Astrocyte of the spinal cord (primary cell): ENCODE results near the gene TTC9B.

ENCODE experiments used
- DNase-seq: peaks from one replicate; pipeline ENCODE4 v3.0.0; 2011; ENCODE audit warnings: low read depth, low spot score
- H3K4me3 ChIP-seq: 2 replicates; pipeline ENCODE4 v1.5.1; 2011; ENCODE audit warnings: low read depth, mild to moderate bottlenecking, low read length, moderate library complexity
- CTCF ChIP-seq: IDR thresholded peaks from 2 replicates; pipeline ENCODE4 v1.5.1; 2012; ENCODE audit warnings: low read depth, mild to moderate bottlenecking, low read length, inconsistent platforms
- in situ Hi-C: cut with HindIII; loops from 2 replicates; pipeline ENCODE4 v1.10.0; 2017; ENCODE audit warnings: low sequenced_read_pairs

The TTC9B gene

GRCh38 chr19:40239415-40240226 lies 21.4 kb upstream of the TTC9B start:
- no peak overlapping the region for H3K4me3 ChIP-seq
- in situ Hi-C loops = no loop called here
- TF ChIP-seq CTCF = no peak
- no peak for DNase-seq

- in situ Hi-C loops = no loop called here
- H3K4me3 ChIP-seq = no peak overlapping the region
- no peak for DNase-seq
- TF ChIP-seq CTCF = no peak
Measured at GRCh38 chr19:40238775-40239174, 20.6 kb upstream of the TTC9B start.

DNA sequence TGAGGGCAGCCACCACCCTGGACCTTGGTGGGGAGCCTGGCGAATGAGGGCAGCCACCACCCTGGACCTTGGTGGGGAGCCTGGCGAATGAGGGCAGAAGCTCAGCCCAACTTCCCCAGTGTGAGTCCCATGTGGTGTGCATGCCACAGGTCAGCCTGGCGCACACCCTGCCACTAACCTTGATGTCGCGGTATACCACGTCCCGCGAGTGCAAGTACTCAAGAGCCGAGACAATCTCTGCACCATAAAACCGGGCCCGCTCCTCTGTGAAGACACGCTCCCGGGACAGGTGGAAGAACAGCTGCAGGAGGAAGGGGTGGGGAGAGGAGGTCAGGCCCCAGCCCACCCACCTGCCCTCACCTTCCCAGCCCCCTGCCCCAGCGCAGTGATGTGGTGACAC lies 19.6 kb upstream of the TTC9B start:
- in situ Hi-C loops = no loop called here
- no peak overlapping the region for H3K4me3 ChIP-seq
- TF ChIP-seq CTCF = no peak
- no peak for DNase-seq

DNA sequence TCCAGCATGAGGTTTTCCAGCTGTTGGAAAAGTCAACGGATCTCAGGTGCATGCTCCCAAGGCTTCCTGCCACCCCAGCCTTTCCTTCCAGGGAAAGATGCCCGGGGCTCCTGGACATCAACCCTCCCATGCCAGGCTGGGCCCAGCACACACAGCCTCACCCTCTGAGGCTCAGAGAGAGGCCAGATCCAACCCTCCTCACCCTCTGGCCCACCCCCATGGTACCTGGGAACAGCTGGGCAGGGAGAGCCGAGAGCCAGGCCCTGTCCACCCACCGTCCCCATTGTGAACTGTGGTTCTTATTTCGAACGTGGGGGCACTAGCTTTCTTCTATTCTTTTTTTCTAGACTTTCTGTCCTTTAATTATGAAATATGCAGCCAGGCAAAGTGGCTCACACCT lies 18.2 kb upstream of the TTC9B start:
- in situ Hi-C loops = no loop called here
- DNase-seq = no peak
- no peak overlapping the region for H3K4me3 ChIP-seq
- TF ChIP-seq CTCF = no peak

DNA sequence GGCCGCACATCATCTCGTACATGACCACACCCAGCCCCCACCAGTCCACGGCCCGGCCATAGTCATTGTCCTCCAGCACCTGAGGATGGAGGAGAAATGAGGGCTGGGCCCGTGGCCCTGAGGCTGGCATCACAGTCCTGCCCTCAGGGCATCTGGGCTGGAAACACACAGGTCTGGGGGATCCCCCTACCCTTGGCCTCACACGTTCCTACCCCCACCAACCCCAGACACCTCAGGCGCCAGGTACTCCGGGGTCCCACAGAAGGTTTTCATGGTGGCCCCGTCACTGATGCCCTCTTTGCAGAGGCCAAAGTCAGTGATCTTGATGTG lies 17.8 kb upstream of the TTC9B start:
- no peak for TF ChIP-seq CTCF

GRCh38 chr19:40235238-40236025 lies 17.2 kb upstream of the TTC9B start:
- peak; percentile 19 for TF ChIP-seq CTCF
- no peak overlapping the region for H3K4me3 ChIP-seq
- in situ Hi-C loops = no loop called here
- no peak for DNase-seq

More for the DNA sequence above, 17.8 kb upstream of the TTC9B start:
- DNase-seq = no peak
- in situ Hi-C loops = no loop called here
- no peak overlapping the region for H3K4me3 ChIP-seq
